Coronary artery (tissue), 2 donors: ENCODE results near the gene AUH.

ENCODE experiments used
- DNase-seq: peaks from one replicate; pipeline ENCODE4 v3.0.0-alpha.2; 2017; ENCODE audit warnings: low spot score
- H3K27ac ChIP-seq, 2 donors: fragments of 200-600 bp; sonication (generic); one replicate each; pipeline ENCODE4 v1.5.1; 2016 to 2019
- H3K4me3 ChIP-seq: fragments of 200-600 bp; sonication (generic); 2 replicates; pipeline ENCODE4 v1.5.1; 2016; ENCODE audit warnings: mild to moderate bottlenecking, moderate library complexity
- TF ChIP-seq, protein P1 (sequence below): fragments of 200-600 bp; sonication (generic); IDR thresholded peaks from one replicate; pipeline ENCODE4 v1.5.1; 2019; ENCODE audit warnings: antibody characterized with exemption

Gene AUH

DNA sequence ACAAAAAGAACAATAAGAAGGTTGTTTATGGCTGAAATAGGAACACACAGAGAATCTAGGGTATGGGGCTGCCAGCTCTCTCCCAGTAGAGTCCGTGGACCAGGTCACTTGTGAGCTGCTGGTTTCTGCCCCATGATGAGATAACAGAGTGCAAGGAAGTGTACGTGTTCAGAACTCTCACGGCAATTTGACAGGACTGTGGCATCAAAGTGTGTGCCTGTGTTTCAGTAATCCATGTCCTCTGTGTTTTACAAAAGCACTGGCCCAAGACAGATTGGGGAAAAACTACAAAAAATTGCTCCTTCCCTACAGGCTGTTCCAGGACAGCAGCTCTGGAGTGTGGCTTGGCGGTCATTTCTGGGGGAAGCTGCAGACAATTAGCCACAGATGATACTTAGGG lies 184.6 kb downstream of the AUH start:
- TF ChIP-seq, protein P1, sequence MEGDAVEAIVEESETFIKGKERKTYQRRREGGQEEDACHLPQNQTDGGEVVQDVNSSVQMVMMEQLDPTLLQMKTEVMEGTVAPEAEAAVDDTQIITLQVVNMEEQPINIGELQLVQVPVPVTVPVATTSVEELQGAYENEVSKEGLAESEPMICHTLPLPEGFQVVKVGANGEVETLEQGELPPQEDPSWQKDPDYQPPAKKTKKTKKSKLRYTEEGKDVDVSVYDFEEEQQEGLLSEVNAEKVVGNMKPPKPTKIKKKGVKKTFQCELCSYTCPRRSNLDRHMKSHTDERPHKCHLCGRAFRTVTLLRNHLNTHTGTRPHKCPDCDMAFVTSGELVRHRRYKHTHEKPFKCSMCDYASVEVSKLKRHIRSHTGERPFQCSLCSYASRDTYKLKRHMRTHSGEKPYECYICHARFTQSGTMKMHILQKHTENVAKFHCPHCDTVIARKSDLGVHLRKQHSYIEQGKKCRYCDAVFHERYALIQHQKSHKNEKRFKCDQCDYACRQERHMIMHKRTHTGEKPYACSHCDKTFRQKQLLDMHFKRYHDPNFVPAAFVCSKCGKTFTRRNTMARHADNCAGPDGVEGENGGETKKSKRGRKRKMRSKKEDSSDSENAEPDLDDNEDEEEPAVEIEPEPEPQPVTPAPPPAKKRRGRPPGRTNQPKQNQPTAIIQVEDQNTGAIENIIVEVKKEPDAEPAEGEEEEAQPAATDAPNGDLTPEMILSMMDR = no peak
- H3K27ac ChIP-seq = no peak overlapping the region
- no peak overlapping the region for H3K4me3 ChIP-seq
- peak; percentile 35 for DNase-seq

DNA sequence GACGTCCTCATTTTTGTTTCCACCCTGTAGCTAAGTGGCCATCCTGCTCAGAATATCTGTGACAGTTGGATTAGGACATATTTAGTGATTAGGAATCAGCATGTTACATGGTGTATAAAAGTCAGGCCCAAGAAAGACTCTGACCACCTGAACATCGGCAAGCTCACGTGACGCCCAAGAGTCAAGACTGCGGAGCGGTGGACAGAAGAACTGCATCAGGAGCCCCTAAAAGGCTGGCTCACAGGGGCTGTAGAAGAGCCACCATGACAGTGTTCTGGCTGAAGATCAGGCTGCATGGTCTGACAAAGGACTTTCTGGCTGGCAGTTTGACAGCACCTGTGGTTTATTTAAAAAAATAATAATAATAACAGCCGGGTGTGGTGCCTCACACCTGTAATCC lies 185.3 kb downstream of the AUH start:
- TF ChIP-seq, protein P1 = no peak
- Histone ChIP-seq H3K4me3 (no peak overlapping the region), H3K27ac (no peak overlapping the region)
- peak; percentile 26 for DNase-seq

DNA sequence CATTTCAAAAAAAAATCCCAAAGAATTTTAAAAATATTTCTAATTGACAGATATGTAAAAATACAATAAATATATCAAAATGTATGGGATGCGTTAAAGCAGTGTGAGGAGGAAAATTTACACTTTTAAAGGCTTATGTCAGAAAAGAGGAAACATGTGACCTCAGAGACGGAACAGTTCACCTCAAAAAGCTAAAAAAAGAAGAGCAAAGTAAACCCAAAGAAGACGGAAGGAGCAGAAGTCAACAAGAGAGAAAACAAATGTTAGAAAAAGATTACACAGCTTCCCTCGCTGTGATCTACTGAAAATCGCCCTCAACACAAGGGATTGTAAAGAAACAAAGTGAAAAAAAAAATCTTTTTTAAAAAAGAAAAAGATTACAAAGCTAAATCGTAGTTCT lies 186.9 kb downstream of the AUH start:
- TF ChIP-seq, protein P1 = no peak

GRCh38 chr9:91172329-91172728 lies 189.4 kb downstream of the AUH start:
- TF ChIP-seq, protein P1 = no peak
- DNase-seq = no peak
- no peak overlapping the region for H3K27ac ChIP-seq
- no peak overlapping the region for H3K4me3 ChIP-seq

More for the DNA sequence above, 186.9 kb downstream of the AUH start:
- H3K27ac ChIP-seq = no peak overlapping the region
- no peak for DNase-seq
- no peak overlapping the region for H3K4me3 ChIP-seq

DNA sequence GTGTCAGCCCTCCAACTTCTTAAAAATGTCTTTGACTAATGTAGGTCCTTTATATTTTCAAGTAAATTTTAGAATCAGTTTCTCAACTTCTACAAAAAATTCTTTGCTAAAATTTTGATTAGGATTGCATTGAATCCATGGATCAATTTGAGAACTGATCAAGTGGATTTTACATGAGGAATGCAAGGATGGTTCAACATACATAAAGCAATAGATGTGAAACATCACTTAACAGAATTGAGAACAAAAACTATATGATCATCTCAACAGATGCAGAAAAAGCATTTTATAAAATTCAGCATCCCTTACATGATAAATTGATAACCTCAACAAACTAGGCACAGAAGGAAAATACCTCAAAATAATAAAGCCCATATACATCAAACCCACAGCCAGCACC lies 190.8 kb downstream of the AUH start:
- Histone ChIP-seq H3K27ac (no peak overlapping the region), H3K4me3 (no peak overlapping the region)
- TF ChIP-seq, protein P1 = no peak
- no peak for DNase-seq

- TF ChIP-seq, protein P1 = no peak
- Histone ChIP-seq H3K4me3 (no peak overlapping the region), H3K27ac (no peak overlapping the region)
- peak; percentile 21 for DNase-seq
Observed at GRCh38 chr9:91166796-91167366, 194.8 kb downstream of the AUH start.

- DNase-seq = peak; percentile 73
- TF ChIP-seq, protein P1 = no peak
- Histone ChIP-seq H3K4me3 (no peak overlapping the region), H3K27ac (no peak overlapping the region)
Observed at GRCh38 chr9:91164724-91165520, 196.8 kb downstream of the AUH start.
